PC-3 (cell line): Measurements from ENCODE around the gene MRPL9.

Source experiments
- EZH2 ChIP-seq: fragments of 300-600 bp; sonication (generic); IDR thresholded peaks from one replicate; pipeline ENCODE4 v1.6.1; 2017; ENCODE audit warnings: antibody characterized with exemption, mild to moderate bottlenecking, low read length; ENCODE audit not compliant: unreplicated experiment
- TF ChIP-seq, protein P1 (sequence below): fragments of 300-600 bp; sonication (generic); conservative IDR thresholded peaks from 2 replicates; pipeline ENCODE4 v1.5.1; 2017; ENCODE audit warnings: antibody characterized with exemption, low read depth, mild to moderate bottlenecking, low read length

GRCh38 chr1:151721788-151722510 lies 41.3 kb downstream of the MRPL9 start:
- TF ChIP-seq, protein P1, sequence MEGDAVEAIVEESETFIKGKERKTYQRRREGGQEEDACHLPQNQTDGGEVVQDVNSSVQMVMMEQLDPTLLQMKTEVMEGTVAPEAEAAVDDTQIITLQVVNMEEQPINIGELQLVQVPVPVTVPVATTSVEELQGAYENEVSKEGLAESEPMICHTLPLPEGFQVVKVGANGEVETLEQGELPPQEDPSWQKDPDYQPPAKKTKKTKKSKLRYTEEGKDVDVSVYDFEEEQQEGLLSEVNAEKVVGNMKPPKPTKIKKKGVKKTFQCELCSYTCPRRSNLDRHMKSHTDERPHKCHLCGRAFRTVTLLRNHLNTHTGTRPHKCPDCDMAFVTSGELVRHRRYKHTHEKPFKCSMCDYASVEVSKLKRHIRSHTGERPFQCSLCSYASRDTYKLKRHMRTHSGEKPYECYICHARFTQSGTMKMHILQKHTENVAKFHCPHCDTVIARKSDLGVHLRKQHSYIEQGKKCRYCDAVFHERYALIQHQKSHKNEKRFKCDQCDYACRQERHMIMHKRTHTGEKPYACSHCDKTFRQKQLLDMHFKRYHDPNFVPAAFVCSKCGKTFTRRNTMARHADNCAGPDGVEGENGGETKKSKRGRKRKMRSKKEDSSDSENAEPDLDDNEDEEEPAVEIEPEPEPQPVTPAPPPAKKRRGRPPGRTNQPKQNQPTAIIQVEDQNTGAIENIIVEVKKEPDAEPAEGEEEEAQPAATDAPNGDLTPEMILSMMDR: no peak
- TF ChIP-seq EZH2: no peak
